Adrenal gland (tissue), 12 donors: ENCODE measurements around the gene MRC1. TPM values are rescaled to one million over a fixed set of nuclear protein-coding genes. Genes with fewer than 3 reads are reported as not detected.

Experiments
- DNase-seq, 7 donors: peaks; one replicate each; pipeline ENCODE4 v3.0.0-alpha.2; 2019 to 2020
- H3K27ac ChIP-seq, 5 donors: fragments of 200-600 bp; sonication (generic) in 4 of 5; 1 replicate in 3 of 5; 2 replicates in 2 of 5; pipeline versions ENCODE4 v1.5.1 to v1.8.0; 2016 to 2020; ENCODE audit warnings: mild to moderate bottlenecking in 1 of 5
- H3K27me3 ChIP-seq: fragments of 200-600 bp; 2 replicates; pipeline ENCODE4 v1.8.0; 2021
- H3K36me3 ChIP-seq, 2 donors: fragments of 200-600 bp; replicated peaks in 1 of 2; 1 replicate in 1 of 2; 2 replicates in 1 of 2; pipeline versions ENCODE4 v1.5.1 to v1.8.0; 2018 to 2022
- H3K4me1 ChIP-seq, 2 donors: fragments of 200-600 bp; replicated peaks in 1 of 2; 1 replicate in 1 of 2; 2 replicates in 1 of 2; pipeline versions ENCODE4 v1.5.1 to v1.8.0; 2018 to 2021
- H3K4me3 ChIP-seq, 4 donors: fragments of 200-600 bp; sonication (generic) in 3 of 4; one replicate each; pipeline ENCODE4 v1.5.1; 2016 to 2018
- H3K9me3 ChIP-seq, 3 donors: fragments of 200-600 bp; sonication (generic) in 1 of 3; replicated peaks in 1 of 3; 1 replicate in 2 of 3; 2 replicates in 1 of 3; pipeline versions ENCODE4 v1.5.1 to v1.8.0; 2016 to 2021
- CTCF ChIP-seq, 6 experiments: fragments of 450-650 bp in 4 of 6; fragments of 200-600 bp in 2 of 6; sonication (generic) in 1 of 6; IDR thresholded peaks; 1 replicate in 5 of 6; 2 replicates in 1 of 6; pipeline versions ENCODE4 v1.5.1 to v1.8.0; 2016 to 2021; ENCODE audit warnings: antibody characterized with exemption in 6 of 6, mild to moderate bottlenecking in 2 of 6, moderate library complexity in 1 of 6
- POLR2A ChIP-seq, 2 donors: fragments of 450-650 bp; IDR thresholded peaks; one replicate each; pipeline ENCODE4 v1.6.1; 2017; ENCODE audit warnings: antibody characterized with exemption in 2 of 2, mild to moderate bottlenecking in 2 of 2, moderate library complexity in 1 of 2
- WGBS, 4 donors: extraction: QIAGEN DNeasy Blood & Tissue Kit in 2 of 4; methylation state at CpG; one replicate each; pipeline versions ENCODE4 v1.1.5 to v1.1.7; 2013 to 2017; 5-methylcytosine and 5-hydroxymethylcytosine counted together
- intact Hi-C, 2 donors: fragments of 100-400 bp; cut with DNase I; formaldehyde crosslinking; loops; one replicate each; pipeline versions ENCODE4 v1.14.1 to v1.15.0; 2022 to 2023
- polyA plus RNA-seq, 3 donors: library from polyadenylated mRNA; stranded (reverse); fragments of 200-250 nt in 2 of 3; fragments of 350-450 nt in 1 of 3; fragmentation: Illumina TruSeq in 1 of 3; extraction: RNeasy Lipid Tissue Mini Kit (QIAGEN cat#74804) in 1 of 3; gene quantifications; one replicate each; pipeline ENCODE4 v1.2.3, GENCODE V29; 2013 to 2014
- total RNA-seq, 9 donors: library from RNA; depleted of rRNA in 4 of 9; stranded (reverse); fragments of >200 nt in 4 of 9; fragments of 120-200 nt in 1 of 9; fragmentation: NEBNext Ultra II Directional in 1 of 9; extraction: Animal tissue kit (Norgen Biotek cat#: 25700) in 1 of 9; gene quantifications; one replicate each; pipeline versions ENCODE4 v1.1.0 to v1.2.4, GENCODE V29; 2013 to 2023
- donor health status: healthy with polysubstance abuse.
- donor health status: Bipolar disorder and iron deficiency.
- donor health status: DM: yes; HTN: yes; CAD: no.
- donor health status: DM: no; HTN: no; CAD: no.
- donor health status: DM: no; HTN: no; CAD: no.
- donor health status: DM: yes; HTN: yes; CAD: no.

MRC1 gene
- total and polyA plus RNA-seq, 12 donors, result 9.9 to 153 (median 85.0) TPM

- H3K4me3 ChIP-seq, result no peak overlapping the region
- WGBS, 4 donors, result 82 to 87% (median 85%) methylated on average over 3 of the region's 3 CpGs
- DNase-seq, result no peak
- H3K27ac ChIP-seq, result no peak overlapping the region
- TF ChIP-seq POLR2A (IDR thresholded peaks at IDR 0.05), result no peak
- TF ChIP-seq CTCF (IDR thresholded peaks at IDR 0.05), result no peak
- peaks cover 0 to 16% of the 10 kb centered on the region in 2 donors for H3K4me1 ChIP-seq
- no peaks in the 10 kb centered on the region for H3K9me3 ChIP-seq
- intact Hi-C loops, result no loop called here
- peaks cover 0 to 4% of the 10 kb centered on the region in 2 donors for H3K36me3 ChIP-seq
- no peaks in the 10 kb centered on the region for H3K27me3 ChIP-seq
Observed at GRCh38 chr10:17850501-17850900, 41.4 kb downstream of the MRC1 start.

GRCh38 chr10:17851611-17852010 lies 42.5 kb downstream of the MRC1 start:
- 24 to 36% (median 36%) methylated on average over 4 of the region's 4 CpGs for WGBS, 4 donors
- H3K27me3 ChIP-seq, result no peaks in the 10 kb centered on the region
- intact Hi-C loops, result no loop called here
- peaks cover 0 to 16% of the 10 kb centered on the region in 2 donors for H3K4me1 ChIP-seq
- DNase-seq, result peak; percentile 39 to 75 (median 54)
- peaks cover 0 to 8% of the 10 kb centered on the region in 2 donors for H3K36me3 ChIP-seq
- no peak overlapping the region for H3K27ac ChIP-seq
- no peaks in the 10 kb centered on the region for H3K9me3 ChIP-seq
- no peak for TF ChIP-seq CTCF (IDR thresholded peaks at IDR 0.05)
- TF ChIP-seq POLR2A (IDR thresholded peaks at IDR 0.05), result no peak
- no peak overlapping the region for H3K4me3 ChIP-seq

GRCh38 chr10:17854044-17854652 lies 45.0 kb downstream of the MRC1 start:
- no peak for DNase-seq
- H3K9me3 ChIP-seq, result no peaks in the 10 kb centered on the region
- no peak for TF ChIP-seq POLR2A (IDR thresholded peaks at IDR 0.05)
- TF ChIP-seq CTCF (IDR thresholded peaks at IDR 0.05), result no peak
- H3K4me1 ChIP-seq, result peaks cover 0 to 16% of the 10 kb centered on the region in 2 donors
- intact Hi-C loops, result no loop called here
- WGBS, 4 donors, result 79 to 87% (median 83%) methylated on average over 7 of the region's 7 CpGs
- H3K27me3 ChIP-seq, result no peaks in the 10 kb centered on the region
- H3K4me3 ChIP-seq, result no peak overlapping the region
- H3K36me3 ChIP-seq, result peaks cover 0 to 8% of the 10 kb centered on the region in 2 donors
- no peak overlapping the region for H3K27ac ChIP-seq

DNA sequence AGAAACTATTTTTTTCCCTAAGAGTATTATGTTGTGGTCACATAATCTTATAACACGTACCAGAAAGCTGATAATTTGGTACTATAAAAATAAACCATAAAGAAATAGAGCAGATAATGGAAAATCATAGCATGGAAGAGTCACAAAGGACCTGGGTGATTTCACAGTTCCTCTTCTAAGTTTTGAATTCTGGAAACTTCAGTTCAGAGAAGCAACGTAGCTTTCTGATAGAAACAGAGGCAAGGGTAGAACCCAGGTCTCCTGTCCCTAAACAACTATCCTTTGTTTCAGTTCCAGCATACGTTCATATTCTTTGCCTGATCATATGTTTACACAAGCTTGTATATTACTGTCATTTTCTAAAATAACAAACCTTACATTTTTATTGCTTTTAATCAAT lies 47.9 kb downstream of the MRC1 start:
- TF ChIP-seq CTCF (IDR thresholded peaks at IDR 0.05) (no peak), POLR2A (IDR thresholded peaks at IDR 0.05) (no peak)
- H3K4me3 ChIP-seq, result no peak overlapping the region
- peaks cover 0 to 6% of the 10 kb centered on the region in 2 donors for H3K36me3 ChIP-seq
- WGBS, 4 donors, result 60 to 75% (median 65%) methylated on average over 3 of the region's 3 CpGs
- H3K27me3 ChIP-seq, result no peaks in the 10 kb centered on the region
- H3K27ac ChIP-seq, result no peak overlapping the region
- no peaks in the 10 kb centered on the region for H3K4me1 ChIP-seq
- intact Hi-C loops, result no loop called here
- H3K9me3 ChIP-seq, result no peaks in the 10 kb centered on the region
- no peak for DNase-seq
